IPS DF 6.9 (cell line): ENCODE results near the gene ATOH1.

Source experiments
- DNase-seq: peaks from one replicate; pipeline ENCODE4 v3.0.0-alpha.2; 2013; ENCODE audit warnings: low read depth, low spot score
- H3K27ac ChIP-seq: one replicate; pipeline ENCODE4 v1.5.1; 2013; ENCODE audit warnings: low read length, control low read depth
- H3K27me3 ChIP-seq: 2 replicates; pipeline ENCODE4 v1.6.1; 2013; ENCODE audit warnings: mild to moderate bottlenecking, low read length; ENCODE audit not compliant: control insufficient read depth, insufficient read depth
- H3K36me3 ChIP-seq: 2 replicates; pipeline ENCODE4 v1.6.1; 2013; ENCODE audit warnings: low read length; ENCODE audit not compliant: control insufficient read depth, insufficient read depth
- H3K4me1 ChIP-seq: 2 replicates; pipeline ENCODE4 v1.6.1; 2013; ENCODE audit warnings: low read length; ENCODE audit not compliant: control insufficient read depth, insufficient read depth
- H3K4me3 ChIP-seq: 2 replicates; pipeline ENCODE4 v1.5.1; 2013; ENCODE audit warnings: mild to moderate bottlenecking, low read length
- H3K9me3 ChIP-seq: 2 replicates; pipeline ENCODE4 v1.6.1; 2013; ENCODE audit warnings: low read length, inconsistent platforms; ENCODE audit not compliant: control insufficient read depth, insufficient read depth
- WGBS: extraction: QIAGEN DNeasy Blood & Tissue Kit; methylation state at CpG from one replicate; pipeline ENCODE4 v1.1.7; 2013; ENCODE audit warnings: mixed read lengths, missing lambda C conversion rate; ENCODE audit not compliant: insufficient read length, insufficient coverage; 5-methylcytosine and 5-hydroxymethylcytosine counted together

Gene ATOH1

DNA sequence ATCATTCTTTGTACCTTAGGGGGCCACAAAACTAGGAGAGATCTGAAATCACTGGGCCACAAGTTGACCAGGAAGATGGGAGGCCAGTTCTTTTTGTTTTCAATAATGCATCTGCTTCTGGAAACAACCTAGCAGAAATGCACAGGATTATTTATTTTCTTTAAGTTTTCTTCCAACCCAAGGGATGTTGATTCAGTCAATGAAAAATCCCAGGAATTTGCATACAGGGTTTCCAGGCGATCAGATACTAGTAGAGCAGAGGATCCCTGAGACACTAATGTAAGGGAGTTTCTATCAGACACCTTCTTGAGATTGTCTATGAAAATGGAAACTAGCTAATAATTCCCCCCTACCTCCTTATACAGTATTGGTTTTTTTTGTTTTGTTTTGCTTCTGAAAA is 7.4 kb downstream of the ATOH1 start:
- no peak overlapping the region for H3K27ac ChIP-seq
- no peaks in the 10 kb centered on the region for H3K9me3 ChIP-seq
- no peak for DNase-seq
- no CpG with 5 or more reads among the region's 1 CpG for WGBS
- H3K27me3 ChIP-seq: peaks cover 35% of the 10 kb centered on the region
- H3K36me3 ChIP-seq: no peaks in the 10 kb centered on the region
- no peak overlapping the region for H3K4me3 ChIP-seq
- peaks cover 2% of the 10 kb centered on the region; the same call in 1 of the 2 replicates for H3K4me1 ChIP-seq

DNA sequence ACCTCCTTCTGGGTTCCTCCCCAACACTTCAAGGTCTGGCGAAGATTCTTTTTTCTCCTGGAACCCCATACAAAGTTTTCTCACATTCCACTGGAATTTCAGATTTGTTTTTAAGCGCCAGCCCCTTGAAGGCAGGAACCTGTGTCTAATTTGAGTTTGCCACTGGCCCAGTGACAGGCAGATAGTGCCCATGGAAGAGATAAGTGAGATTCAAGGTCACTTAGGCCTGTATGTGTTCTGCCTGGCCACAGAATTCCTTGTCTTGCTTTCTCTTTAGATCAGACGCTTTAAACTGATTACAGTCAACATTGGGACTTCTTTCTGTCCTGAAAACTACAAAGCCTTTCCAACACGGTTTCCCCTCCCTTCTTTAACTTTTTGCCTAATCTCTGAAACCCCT is 11.2 kb downstream of the ATOH1 start:
- no peaks in the 10 kb centered on the region for H3K9me3 ChIP-seq
- no CpG with 5 or more reads among the region's 4 CpGs for WGBS
- H3K27me3 ChIP-seq: peaks cover 11% of the 10 kb centered on the region

DNA sequence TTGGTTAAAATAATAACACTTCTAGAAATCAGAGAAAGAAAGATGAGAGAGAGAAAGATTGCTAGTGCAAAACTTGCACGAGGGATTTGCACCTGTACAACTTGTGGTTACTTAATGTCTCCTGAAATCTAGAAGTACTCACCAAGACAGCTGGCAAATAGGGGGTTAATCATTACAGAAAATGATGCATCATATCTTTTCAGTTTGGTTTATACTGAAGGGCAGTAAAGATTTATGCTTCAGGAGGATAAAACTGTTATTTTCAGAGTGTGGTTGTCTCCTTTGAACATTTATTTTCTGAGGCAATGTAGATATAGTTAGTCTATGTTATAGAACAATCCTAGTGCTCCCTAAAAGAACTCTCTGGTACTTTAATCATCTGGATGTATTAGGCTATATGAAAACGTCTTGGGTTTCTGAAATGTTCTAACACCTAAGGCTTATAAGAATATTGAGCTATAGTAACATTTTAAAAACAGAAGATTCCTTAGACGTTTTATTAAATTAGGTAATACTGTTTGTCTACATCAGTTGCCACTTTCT is 13.3 kb downstream of the ATOH1 start:
- Histone ChIP-seq H3K4me3 (no peak overlapping the region), H3K27ac (no peak overlapping the region), H3K36me3 (no peaks in the 10 kb centered on the region), H3K27me3 (no peaks in the 10 kb centered on the region), H3K9me3 (no peaks in the 10 kb centered on the region), H3K4me1 (no peaks in the 10 kb centered on the region)
- no peak for DNase-seq
- no CpG with 5 or more reads among the region's 3 CpGs for WGBS

More for the DNA sequence above, 11.2 kb downstream of the ATOH1 start:
- H3K4me3 ChIP-seq: no peak overlapping the region
- H3K4me1 ChIP-seq: no peaks in the 10 kb centered on the region
- no peak overlapping the region for H3K27ac ChIP-seq
- no peaks in the 10 kb centered on the region for H3K36me3 ChIP-seq
- DNase-seq: no peak

DNA sequence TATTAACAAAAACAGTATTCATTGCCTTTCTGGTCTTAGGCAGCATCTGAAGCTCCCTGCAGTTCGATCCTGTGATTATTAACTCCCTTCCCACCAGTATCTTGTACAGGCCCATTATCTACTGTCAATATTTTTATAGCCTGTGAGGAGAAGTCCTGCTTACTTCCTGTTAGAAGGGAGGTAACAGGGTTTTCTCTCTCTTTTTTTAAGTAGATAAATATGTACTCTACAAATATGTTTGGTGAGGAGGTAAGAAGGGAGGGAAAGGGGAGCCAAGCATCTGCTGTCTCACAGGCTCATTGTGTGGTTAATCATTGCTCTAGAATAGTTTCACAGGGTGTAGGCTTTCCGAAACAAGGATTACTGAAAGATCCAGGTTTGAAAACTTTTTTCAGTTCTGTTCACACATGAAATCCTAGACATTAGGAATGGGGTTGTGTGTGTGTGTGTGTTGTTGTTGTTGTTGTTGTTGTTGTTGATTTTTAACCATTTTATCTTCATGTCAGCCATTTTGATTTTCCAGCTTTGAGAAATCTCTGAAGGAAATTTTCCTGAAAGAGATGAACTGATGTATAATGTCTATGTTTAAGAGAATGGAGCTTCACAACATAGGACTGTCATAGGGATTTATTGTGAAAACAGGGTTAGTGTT is 14.2 kb downstream of the ATOH1 start:
- Histone ChIP-seq H3K36me3 (no peaks in the 10 kb centered on the region), H3K27me3 (no peaks in the 10 kb centered on the region), H3K27ac (no peak overlapping the region), H3K4me1 (no peaks in the 10 kb centered on the region), H3K9me3 (no peaks in the 10 kb centered on the region), H3K4me3 (no peak overlapping the region)
- no peak for DNase-seq
- no CpG with 5 or more reads among the region's 2 CpGs for WGBS

DNA sequence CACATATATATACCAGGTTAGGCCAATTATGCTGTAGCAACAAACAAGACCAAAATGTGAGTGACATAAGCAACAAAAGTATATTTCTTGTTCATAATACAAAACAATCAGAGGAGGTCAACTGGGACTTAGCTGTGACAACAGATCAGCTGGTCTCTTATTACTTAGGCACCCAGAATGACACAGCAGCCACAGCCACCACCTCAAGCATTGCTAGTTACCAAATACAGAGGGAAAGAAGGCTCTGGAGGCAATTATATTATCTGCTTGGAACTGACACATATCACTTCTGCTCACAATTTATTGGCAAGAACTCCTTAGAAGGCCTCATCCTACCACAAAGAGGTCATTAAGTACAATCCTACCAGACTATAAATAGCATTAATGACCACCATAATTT is 15.2 kb downstream of the ATOH1 start:
- Histone ChIP-seq H3K9me3 (no peaks in the 10 kb centered on the region), H3K4me1 (no peaks in the 10 kb centered on the region), H3K27me3 (no peaks in the 10 kb centered on the region), H3K36me3 (no peaks in the 10 kb centered on the region), H3K4me3 (no peak overlapping the region), H3K27ac (no peak overlapping the region)
- no peak for DNase-seq

DNA sequence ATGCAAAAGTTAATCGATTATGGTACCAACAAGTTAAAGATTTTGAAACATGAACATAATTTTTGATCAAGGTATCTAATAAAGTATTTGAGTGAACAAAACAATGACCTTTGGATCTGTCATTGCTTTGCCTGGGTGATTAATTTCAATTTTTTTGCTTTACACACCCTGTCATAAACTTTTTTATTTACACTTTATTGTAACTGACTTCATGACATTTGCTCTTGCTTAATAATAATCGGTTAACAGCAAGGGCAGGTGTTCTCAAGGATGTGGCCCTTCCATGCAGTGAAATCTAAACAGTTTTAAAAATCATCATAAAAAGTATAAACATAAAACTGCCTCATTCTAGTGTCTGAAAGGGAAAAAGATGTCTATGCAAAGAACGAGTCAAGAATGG is 24.1 kb downstream of the ATOH1 start:
- Histone ChIP-seq H3K4me1 (no peaks in the 10 kb centered on the region), H3K9me3 (no peaks in the 10 kb centered on the region), H3K27ac (no peak overlapping the region), H3K4me3 (no peak overlapping the region), H3K36me3 (no peaks in the 10 kb centered on the region), H3K27me3 (no peaks in the 10 kb centered on the region)
- WGBS: no CpG with 5 or more reads among the region's 3 CpGs
- no peak for DNase-seq

DNA sequence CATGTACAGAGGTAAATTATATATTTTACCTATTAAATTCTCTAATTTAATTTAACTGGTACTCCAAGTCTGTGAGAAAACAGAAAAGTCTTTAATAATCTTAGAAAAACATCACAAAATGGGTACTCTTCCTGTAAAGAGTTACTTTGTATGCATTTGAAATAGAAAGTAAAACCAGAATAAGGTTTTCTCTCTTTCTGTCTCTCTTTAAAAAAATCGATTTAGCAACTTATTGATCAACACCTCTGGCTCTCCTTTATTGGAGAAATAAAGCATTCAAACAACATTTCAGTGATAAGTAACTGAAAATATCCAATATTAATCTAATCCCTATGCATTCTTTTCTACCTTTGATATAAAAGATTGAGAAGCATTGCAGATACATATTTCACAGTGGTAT is 27.4 kb downstream of the ATOH1 start:
- no peak overlapping the region for H3K4me3 ChIP-seq
- no peaks in the 10 kb centered on the region for H3K9me3 ChIP-seq
- DNase-seq: no peak
- no peaks in the 10 kb centered on the region for H3K36me3 ChIP-seq
- no peaks in the 10 kb centered on the region for H3K4me1 ChIP-seq
- H3K27ac ChIP-seq: no peak overlapping the region
- no CpG with 5 or more reads among the region's 1 CpG for WGBS
- H3K27me3 ChIP-seq: no peaks in the 10 kb centered on the region

DNA sequence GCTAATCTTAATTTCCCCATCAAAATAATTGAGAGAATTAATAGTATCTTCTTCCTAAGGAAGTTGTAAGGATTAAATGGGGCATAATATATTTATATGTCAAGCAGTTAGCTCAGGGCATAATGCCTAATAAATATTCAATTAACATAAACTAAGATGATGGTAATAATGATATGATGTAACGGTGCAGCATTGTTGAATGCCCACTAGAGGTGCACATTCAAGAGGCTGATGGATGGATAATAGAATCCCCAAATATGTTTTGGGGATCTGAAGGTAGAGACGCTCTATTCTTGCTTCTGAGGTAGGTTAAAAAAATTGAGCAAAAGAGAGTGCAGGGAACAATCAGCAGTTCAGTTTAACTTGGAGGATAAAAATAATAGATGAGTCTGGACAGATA is 37.1 kb downstream of the ATOH1 start:
- Histone ChIP-seq H3K27ac (no peak overlapping the region), H3K36me3 (no peaks in the 10 kb centered on the region), H3K4me3 (no peak overlapping the region), H3K9me3 (no peaks in the 10 kb centered on the region), H3K4me1 (no peaks in the 10 kb centered on the region), H3K27me3 (no peaks in the 10 kb centered on the region)
- no CpG with 5 or more reads among the region's 2 CpGs for WGBS
- no peak for DNase-seq

DNA sequence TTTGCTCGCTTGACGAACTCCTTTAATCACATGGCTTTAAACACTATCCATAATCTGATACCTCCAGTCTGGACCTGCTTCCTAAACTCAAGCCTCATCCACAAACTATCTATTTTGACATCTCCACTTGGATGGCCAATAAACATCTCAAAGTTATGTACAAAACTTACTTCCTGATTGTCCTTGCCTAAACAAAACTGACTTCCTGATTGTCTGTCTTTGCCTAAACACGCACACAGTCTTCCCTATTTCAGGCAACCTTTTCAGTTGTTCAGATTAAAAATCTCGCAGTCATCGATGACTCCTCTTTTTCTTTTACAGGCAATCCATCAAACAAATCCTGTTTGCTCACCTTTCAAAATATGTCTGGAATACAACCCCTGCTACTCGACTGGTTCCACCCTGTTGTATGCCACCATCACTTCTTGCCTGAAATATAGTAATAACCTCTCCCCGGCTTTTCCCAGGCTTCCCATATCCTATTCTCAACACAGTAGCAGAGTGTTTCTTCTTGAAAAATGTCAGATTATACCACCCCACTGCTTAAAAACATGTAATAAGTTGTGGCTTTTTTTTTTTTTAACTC is 39.0 kb downstream of the ATOH1 start:
- H3K36me3 ChIP-seq: no peaks in the 10 kb centered on the region
- no peaks in the 10 kb centered on the region for H3K4me1 ChIP-seq
- no peaks in the 10 kb centered on the region for H3K9me3 ChIP-seq
- no peak overlapping the region for H3K27ac ChIP-seq
- DNase-seq: no peak
- WGBS: no CpG with 5 or more reads among the region's 7 CpGs
- H3K4me3 ChIP-seq: no peak overlapping the region
- H3K27me3 ChIP-seq: no peaks in the 10 kb centered on the region

DNA sequence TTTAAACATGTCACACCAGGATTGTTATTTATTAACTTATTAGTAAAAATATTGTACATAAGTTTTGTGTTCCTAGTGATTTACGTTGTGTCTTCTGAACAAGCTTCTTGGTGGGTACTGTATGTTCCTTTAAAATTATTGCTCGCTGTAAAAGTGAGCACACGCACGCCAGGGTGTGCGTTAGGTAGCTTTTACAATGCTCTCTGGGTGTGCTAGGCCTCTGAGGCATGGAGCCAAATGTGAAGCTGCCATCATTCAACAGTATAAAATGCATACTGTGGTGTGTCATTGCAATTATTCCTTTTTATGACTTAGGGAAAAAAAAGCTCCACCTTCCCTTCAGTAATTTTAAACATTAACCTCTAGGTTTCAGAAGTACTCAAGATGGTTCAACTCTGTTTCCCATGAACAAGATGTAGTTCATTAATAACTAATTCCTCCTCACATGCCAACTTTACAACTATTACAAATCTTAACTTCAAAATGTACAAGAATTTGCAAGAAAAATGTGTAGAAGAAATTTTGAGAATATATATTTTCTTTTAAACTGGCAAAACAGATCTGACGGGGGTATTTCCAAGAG is 42.4 kb downstream of the ATOH1 start:
- no CpG with 5 or more reads among the region's 6 CpGs for WGBS
- Histone ChIP-seq H3K27ac (no peak overlapping the region), H3K4me3 (no peak overlapping the region), H3K36me3 (no peaks in the 10 kb centered on the region), H3K27me3 (no peaks in the 10 kb centered on the region), H3K9me3 (no peaks in the 10 kb centered on the region), H3K4me1 (no peaks in the 10 kb centered on the region)
- no peak for DNase-seq

DNA sequence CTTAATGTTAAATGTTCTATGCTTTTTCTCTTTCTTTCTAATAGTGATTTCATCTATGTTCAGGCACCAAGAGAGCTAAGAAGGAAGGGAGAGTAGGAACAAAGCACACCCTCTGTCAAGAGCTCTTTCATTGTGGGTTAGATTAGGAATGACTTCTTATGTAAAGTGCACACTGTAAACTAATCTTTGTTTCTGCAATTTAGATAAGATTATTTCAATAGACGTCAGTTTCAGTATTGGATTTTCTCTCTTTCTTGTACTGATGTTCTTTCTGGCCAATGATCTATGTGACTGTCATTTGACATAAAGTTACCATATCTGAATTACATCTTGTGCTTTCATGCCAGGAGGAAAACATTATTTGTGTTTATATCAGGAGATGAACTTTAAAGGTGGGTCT is 48.2 kb downstream of the ATOH1 start:
- H3K4me1 ChIP-seq: no peaks in the 10 kb centered on the region
- no peak overlapping the region for H3K4me3 ChIP-seq
- no peaks in the 10 kb centered on the region for H3K9me3 ChIP-seq
- no CpG with 5 or more reads among the region's 1 CpG for WGBS
- H3K27me3 ChIP-seq: no peaks in the 10 kb centered on the region
- no peak overlapping the region for H3K27ac ChIP-seq
- DNase-seq: no peak
- no peaks in the 10 kb centered on the region for H3K36me3 ChIP-seq
